Measurements from ENCODE around the gene TRIM10. TPM values are rescaled to one million over a fixed set of nuclear protein-coding genes. Genes with fewer than 3 reads are reported as not detected.

TRIM10 gene
- total and polyA plus RNA-seq, 2 donors from 2014 or later: 0.79 to 1.5 TPM

DNA sequence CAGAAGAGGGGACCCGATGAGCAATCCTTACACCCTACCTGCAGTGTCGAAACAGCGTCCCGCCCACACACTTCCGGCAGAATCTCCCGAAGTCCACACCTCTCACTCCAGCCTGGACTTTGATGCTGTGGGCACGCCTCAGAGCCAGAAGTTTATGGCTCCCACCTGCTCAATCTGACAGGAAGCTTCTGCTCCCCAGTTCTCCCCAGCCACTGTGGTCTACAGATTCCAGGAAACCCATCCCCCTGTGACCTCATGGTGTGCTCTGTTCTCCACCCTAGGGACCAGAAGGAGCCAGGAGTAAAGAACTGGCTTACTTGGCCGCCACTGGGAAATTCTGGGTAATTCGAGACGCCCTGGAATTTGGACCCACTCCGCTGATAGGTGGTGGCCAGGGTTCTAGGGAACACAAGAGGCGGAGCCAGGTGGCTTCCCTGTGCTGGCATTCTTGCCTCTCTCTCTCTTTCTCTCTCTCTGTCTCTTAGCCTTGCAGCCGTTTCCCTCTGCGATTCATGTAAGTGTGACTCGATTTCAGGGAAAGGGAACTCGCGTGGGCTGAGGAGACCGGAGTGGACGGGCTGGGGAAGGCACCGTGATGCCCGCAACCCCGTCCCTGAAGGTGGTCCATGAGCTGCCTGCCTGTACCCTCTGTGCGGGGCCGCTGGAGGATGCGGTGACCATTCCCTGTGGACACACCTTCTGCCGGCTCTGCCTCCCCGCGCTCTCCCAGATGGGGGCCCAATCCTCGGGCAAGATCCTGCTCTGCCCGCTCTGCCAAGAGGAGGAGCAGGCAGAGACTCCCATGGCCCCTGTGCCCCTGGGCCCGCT lies 2.3 kb upstream of the TRIM10 start, which contains the start of gene TRIM15:
Gene TRIM15 (plus strand): TSS at position 457 of the 828 bp plus-strand sequence. CDS start 139 bp downstream, at position 596.
- intact Hi-C loops (cut with DNase I): no loop called here
- Histone ChIP-seq H3K4me3 (ENCODE audit: low read length in 3 of 3) (peak within 1 kb of the TSS in 2 of 3 donors; percentile 66 to 67), H3K36me3 (ENCODE audit: control insufficient read depth in 2 of 3, insufficient read depth in 3 of 3, low read length in 3 of 3) (peaks cover 0 to 4% (median 4%) of the 10 kb centered on the region in 3 donors), H3K4me1 (ENCODE audit: control insufficient read depth in 2 of 3, insufficient read depth in 2 of 3, low read depth in 1 of 3, low read length in 3 of 3) (no peaks in the 10 kb centered on the region), H3K9me3 (ENCODE audit: control insufficient read depth in 2 of 3, insufficient read depth in 1 of 3, low read length in 3 of 3) (no peaks in the 10 kb centered on the region), H3K27me3 (ENCODE audit: control insufficient read depth, insufficient read depth, low read length) (peaks cover 2% of the 10 kb centered on the region), H3K27ac (ENCODE audit: low read depth in 2 of 2, low read length in 2 of 2) (peak within 1 kb of the TSS; percentile 62 to 89), H3K9ac (ENCODE audit: low read length in 3 of 3) (peak within 1 kb of the TSS in 1 of 3 donors; percentile 63)
- TF ChIP-seq, protein P1, sequence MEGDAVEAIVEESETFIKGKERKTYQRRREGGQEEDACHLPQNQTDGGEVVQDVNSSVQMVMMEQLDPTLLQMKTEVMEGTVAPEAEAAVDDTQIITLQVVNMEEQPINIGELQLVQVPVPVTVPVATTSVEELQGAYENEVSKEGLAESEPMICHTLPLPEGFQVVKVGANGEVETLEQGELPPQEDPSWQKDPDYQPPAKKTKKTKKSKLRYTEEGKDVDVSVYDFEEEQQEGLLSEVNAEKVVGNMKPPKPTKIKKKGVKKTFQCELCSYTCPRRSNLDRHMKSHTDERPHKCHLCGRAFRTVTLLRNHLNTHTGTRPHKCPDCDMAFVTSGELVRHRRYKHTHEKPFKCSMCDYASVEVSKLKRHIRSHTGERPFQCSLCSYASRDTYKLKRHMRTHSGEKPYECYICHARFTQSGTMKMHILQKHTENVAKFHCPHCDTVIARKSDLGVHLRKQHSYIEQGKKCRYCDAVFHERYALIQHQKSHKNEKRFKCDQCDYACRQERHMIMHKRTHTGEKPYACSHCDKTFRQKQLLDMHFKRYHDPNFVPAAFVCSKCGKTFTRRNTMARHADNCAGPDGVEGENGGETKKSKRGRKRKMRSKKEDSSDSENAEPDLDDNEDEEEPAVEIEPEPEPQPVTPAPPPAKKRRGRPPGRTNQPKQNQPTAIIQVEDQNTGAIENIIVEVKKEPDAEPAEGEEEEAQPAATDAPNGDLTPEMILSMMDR (IDR thresholded peaks at IDR 0.05; ENCODE audit: borderline replicate concordance, extremely low read depth, insufficient read depth): no peak
- FAIRE-seq (no peak), DNase-seq (no peak)

DNA sequence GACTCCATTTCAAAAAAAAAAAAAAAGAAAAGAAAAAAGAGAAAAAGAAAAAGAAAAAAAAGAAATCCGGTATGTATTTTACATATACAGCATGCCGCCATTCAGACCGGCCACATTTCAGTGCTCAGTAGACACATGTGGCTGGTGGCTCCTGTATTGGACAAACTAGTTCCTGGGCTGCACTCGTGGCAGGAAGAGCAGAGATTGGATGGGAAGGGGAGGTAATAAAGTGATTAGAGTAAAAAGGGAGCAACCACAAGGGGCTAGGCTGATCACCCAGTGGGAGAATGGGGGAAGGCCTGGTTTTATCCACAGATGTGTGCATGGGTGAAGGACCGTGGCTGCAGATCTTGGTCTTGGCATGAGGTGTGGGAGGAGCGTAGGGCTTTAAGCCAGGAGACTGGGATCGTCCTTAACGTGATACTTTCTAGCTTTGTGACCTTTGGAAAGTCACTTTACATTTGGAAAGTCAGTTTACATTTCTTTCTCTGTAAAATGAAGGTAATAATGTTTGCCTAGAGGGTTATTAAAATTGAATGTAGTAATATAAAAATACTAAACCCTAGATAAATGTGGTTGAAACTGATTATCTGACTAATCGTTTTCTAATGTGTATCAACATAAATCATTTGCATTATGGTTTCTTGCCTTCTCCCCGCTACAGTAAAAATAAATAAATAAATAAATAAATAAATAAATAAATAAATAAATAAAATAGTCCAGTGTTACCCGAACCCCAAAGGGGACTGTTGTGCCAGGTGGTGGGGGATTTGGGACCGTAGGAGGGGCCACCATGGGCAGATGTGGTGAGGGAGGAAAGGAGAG lies 1.5 kb upstream of the TRIM10 start:
- TF ChIP-seq, protein P1 (IDR thresholded peaks at IDR 0.05; ENCODE audit: borderline replicate concordance, extremely low read depth, insufficient read depth): no peak
- intact Hi-C loops (cut with DNase I): no loop called here
- peak overlapping the region in 1 of 2 donors; percentile 89 for H3K27ac ChIP-seq (ENCODE audit: low read depth in 2 of 2, low read length in 2 of 2)
- no peaks in the 10 kb centered on the region for H3K27me3 ChIP-seq (ENCODE audit: control insufficient read depth, insufficient read depth, low read length)
- H3K9me3 ChIP-seq (ENCODE audit: control insufficient read depth in 2 of 3, insufficient read depth in 1 of 3, low read length in 3 of 3): no peaks in the 10 kb centered on the region
- FAIRE-seq (no peak), DNase-seq (no peak)
- H3K4me1 ChIP-seq (ENCODE audit: control insufficient read depth in 2 of 3, insufficient read depth in 2 of 3, low read depth in 1 of 3, low read length in 3 of 3): no peaks in the 10 kb centered on the region
- H3K4me3 ChIP-seq (ENCODE audit: low read length in 3 of 3): peak overlapping the region in 2 of 3 donors; percentile 40 to 66
- peaks cover 0 to 2% (median 0%) of the 10 kb centered on the region in 3 donors for H3K36me3 ChIP-seq (ENCODE audit: control insufficient read depth in 2 of 3, insufficient read depth in 3 of 3, low read length in 3 of 3)
- H3K9ac ChIP-seq (ENCODE audit: low read length in 3 of 3): no peak overlapping the region

DNA sequence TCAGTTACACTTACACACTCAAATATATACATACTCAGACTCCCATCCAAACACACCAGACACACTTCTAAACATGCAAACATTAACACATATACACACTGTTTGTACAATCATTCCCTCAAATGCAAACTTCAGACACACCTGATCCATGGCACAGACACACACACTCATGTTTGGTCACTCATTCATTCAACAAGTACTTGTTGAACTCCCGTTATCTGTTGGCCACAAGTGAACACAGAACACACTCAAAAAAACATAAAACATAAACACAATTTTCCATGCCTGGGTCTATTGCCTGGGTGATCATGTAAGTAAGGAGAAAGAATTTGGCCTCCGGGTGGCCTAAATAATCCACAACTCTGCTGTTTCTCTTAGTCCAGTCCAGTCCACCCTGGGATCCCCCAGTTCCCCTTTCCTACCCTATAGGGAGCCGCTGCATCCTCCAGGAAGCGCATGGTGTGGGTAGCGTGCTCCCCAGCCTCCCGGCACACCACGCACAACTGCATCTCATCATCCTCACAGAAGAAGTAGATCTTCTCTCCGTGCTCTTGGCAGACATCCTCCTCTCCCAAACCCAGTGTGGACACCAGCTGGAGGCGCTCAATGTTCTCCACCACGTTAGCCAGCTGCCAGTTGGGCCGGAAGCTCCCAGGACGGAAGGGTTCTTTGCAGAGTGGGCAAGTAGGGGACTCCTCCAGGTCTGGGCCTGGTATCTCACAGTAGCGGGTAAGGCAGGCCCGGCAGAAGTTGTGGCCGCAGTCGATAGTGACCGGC lies 815 bp downstream of the TRIM10 start:
- TF ChIP-seq, protein P1 (IDR thresholded peaks at IDR 0.05; ENCODE audit: borderline replicate concordance, extremely low read depth, insufficient read depth): no peak
- DNase-seq (no peak), FAIRE-seq (no peak)
- Histone ChIP-seq H3K36me3 (ENCODE audit: control insufficient read depth in 2 of 3, insufficient read depth in 3 of 3, low read length in 3 of 3) (no peaks in the 10 kb centered on the region), H3K4me3 (ENCODE audit: low read length in 3 of 3) (no peak overlapping the region), H3K4me1 (ENCODE audit: control insufficient read depth in 2 of 3, insufficient read depth in 2 of 3, low read depth in 1 of 3, low read length in 3 of 3) (peaks cover 0 to 11% (median 2%) of the 10 kb centered on the region in 3 donors), H3K27ac (ENCODE audit: low read depth in 2 of 2, low read length in 2 of 2) (no peak overlapping the region), H3K9me3 (ENCODE audit: control insufficient read depth in 2 of 3, insufficient read depth in 1 of 3, low read length in 3 of 3) (no peaks in the 10 kb centered on the region), H3K9ac (ENCODE audit: low read length in 3 of 3) (no peak overlapping the region), H3K27me3 (ENCODE audit: control insufficient read depth, insufficient read depth, low read length) (no peaks in the 10 kb centered on the region)
- intact Hi-C loops (cut with DNase I): no loop called here
